ENCODE data around the gene CREB1.
"Not testable (repeated sequence)": the region's sequence is repeated elsewhere in the genome, so short reads cannot be mapped to it uniquely, and the experiment has no call there.

CREB1 gene

DNA sequence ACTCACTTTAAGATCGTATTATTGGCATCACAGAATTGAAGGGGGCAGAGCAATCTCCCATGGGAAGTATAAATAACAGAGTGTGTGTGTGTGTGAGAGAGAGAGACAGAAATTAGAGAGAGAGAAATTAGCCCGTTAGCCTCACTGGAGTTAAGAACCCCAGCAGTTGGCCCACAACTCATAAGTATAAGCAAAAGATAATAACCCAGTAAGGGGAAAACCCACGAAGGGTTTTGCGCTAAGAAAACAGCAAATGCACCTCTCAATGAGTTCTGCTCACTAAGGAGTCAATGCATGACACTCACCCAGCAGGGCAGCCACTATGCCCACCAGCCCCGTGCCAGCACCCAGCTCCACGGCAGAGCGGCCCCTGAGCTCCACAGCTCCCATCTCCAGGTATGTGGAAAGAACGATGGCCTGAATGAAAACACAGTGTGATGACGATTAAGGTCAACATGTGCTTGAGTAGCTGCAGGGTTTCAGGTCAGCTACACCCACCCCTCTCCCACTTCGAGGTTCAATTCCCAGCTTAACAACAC is 91.8 kb downstream of the CREB1 start:
- no peak for DNase-seq

DNA sequence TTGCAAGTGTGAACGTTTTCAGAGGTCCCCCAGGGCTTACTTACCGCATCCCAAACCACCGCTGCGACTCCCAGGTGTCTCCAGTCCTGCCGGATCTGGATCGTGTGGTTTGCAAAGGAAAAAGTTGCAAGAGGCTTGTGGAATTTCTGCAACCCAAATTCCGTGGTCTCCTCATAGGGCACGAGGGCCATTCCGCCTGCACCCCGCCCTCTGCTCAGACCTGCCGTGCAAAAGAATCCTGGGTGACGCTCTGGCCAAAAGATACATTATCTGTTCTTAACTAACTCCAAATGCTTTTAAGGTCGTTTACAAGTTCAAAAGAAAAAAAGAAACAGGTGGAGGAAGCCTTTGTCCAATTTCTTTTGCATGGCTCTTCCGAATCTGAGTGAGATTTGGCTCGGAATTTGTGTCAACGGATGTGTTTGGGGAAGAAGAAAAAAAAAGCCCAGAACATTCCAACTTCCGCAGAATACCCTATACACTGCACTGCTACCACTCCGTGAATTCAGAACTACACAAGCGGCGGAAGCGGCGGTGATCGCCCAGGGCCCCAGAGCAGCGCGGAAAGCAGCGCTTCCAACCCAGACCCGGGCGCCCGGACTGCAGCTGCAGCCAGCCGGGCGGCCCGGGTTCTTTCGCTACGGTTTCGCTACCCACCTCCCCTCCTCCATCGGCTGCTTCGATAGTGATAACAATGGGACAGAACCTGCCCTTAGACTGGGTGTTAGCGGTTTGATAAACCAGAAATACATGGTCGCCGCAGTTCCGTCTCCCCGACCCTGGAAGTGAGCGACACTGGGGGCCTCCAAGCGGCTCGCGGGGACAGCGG is 94.6 kb downstream of the CREB1 start:
- DNase-seq = peak in 1 of 2 experiments; percentile 63

DNA sequence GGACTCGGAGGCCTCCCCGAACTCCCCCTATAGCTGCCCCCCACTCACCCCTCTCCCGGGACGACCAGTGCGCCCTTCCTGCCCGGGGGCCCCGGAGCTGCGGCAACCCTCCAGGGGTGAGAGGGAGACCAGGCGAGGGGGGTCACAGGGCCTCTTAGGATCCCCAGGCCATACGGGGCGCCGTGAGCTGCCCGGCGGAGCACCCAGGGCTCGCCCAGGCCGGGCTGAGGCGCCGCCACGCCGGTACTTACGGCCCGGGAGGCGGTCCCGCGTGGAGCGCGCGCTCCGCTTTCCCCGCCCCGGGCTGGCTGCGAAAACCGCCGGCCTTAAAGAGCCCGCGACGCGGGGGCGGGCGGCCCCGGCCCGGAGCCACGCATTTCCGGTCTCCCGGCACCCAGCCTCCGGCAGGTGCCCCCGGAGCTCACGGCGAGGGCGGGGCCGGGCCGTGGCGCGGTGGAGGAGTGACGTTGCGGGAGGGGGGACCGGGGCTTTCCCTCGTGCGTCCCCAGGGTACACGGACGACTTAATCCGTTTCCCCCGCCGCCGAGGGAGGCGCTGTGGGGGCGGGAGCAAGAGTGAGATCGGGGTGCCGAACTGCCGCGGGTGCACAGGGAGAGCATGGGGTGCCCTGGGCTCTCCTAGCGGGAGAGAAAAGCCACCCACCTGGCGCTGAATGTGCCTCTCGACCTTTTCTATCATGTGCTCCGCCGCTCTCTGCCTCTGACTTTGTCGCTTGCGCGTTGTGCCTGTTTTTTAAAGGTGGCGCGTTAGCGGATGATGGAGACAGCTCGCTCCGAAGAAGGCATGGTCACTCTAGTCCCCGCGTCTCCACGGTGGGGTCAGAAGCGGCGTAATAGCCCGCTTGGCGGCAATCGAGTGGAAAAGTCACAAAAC is 95.5 kb downstream of the CREB1 start, which contains the start of gene METTL21A:
TSS of gene METTL21A (minus strand) at position 381 of the 894 bp plus-strand sequence. CDS start 1,019 bp downstream, outside the sequence.
- DNase-seq = peak; percentile 83 to 84

DNA sequence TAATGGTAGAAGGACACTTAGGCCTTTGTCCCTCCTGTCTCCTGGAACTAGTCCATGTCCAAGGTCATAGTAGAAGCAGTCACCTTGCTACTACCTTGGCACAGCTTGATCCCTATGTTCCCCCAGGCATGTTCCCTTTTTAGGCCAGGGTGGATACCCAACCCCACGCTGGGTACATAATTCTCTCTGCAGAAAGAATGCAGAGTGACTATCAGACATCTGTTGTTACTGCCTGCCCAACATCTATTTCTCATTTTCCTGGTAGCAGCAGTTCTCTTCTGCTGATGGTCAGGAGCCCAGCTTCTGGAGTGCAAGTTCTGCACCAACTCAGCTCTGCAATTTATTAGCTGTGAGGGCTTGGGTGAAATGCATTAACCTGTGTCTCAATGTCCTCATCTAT is 99.8 kb downstream of the CREB1 start:
- DNase-seq = no peak

DNA sequence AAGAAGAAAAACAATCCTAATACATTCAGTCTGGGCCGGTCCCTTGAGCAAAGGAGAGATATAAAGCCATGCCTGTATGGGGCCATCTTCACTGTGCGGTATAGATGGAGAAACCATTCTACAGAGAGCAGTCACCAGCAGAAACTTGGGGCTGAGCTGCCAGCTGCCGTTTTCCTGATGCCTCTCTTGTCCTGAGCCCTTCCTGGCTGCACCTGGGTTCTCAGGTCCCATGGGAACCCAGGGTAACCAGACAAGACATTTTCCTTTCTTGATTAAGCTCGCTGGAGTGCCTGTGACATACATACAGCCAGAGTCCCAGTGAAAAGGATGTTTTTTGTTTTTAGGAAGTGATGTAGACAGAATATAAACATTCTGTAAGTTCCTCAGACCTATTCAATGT is 100.7 kb downstream of the CREB1 start:
- no peak for DNase-seq

DNA sequence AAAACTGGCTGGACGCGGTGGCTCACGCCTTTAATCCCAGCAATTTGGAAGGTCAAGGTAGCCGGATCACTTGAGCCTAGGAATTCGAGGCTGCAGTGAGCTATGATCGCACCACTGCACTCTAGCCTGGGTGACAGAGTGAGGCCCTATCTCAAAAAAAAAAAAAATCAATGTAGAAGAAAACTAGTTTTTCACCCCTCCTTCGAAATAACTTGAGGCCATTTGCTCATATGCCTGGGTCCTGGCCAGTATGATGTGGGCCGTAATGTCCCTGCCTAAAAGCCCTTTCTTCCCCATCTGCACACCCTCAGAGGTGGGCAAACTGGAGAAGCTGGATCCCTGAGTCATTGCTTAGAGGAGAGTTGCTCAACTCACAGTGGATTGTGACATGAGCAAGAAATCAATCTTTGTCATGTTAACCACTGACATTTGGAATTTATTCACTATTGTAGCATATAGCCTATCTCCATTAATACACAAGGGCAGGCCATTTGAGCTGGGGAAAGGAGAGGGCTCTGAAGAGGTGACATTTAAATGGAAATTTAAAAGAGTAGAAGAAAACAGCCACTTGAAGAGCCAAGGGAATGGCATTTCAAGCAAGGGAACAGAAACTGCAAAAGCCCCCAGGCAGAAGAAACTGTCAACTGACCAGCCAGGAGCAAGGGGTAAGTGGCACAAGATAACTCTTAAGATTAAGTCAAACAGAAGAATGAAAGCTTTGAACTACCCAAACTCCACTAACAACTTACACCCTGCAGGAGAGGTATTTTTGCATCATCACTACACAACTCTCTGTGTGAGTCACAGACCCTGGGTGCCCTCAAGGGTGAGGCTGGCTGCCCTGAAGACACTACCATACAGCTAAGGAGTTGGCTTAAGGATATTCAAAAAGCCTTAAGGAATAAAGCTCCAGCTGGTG is 103.1 kb downstream of the CREB1 start:
- peak in 1 of 2 experiments; percentile 20 for DNase-seq

DNA sequence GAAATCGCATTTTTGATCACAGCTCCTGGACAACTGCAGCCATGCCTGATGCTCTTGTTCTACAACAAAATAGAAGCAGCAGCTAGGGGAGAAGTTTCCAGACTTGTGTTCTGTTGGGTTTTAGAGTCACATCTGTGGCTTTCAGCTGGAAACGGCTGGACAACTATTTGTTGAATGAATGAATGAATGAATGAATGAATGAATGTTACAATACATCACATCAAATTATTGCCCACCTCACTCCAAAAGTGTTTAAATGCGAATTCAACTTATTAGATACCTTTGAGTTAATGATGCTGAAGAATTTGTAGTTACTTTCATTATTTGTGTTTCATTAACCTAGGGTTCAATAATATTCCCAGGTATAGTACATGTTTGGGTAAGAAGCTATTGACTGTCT is 103.9 kb downstream of the CREB1 start:
- DNase-seq = no peak

DNA sequence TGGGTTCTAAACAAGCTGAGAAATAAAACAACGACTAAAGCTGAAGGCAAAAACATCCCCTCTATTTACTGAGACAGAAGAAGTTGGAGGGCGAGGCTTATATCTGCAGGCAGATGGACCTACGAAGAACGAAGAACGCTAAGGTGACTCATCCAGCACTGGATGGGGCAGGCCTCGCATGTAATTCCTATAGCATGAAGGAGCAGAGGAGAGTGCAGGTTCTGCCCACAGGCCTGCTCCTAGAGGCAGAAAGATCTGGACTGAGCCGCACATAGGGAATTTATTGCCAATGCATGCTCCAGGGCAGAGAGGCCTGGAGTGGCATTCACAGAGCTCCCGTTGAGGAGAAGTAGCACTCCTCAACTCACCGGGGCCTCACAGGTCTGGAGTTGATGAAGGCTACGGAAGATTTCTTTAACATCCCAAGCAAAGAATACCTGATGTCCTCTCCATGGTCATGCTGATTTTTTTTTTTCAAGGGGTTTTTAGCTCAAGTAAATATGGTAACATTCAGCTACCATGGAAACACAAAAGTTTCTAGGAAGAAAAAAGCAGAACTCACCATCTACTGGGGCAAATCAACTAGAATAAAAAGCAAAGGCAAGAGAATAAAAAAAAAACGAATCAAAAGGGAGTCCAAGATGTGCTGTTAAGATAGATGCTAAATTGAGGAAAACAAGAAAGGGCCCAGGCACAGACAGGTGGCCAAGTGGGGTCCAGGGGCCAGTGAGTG is 105.9 kb downstream of the CREB1 start:
- no peak for DNase-seq

DNA sequence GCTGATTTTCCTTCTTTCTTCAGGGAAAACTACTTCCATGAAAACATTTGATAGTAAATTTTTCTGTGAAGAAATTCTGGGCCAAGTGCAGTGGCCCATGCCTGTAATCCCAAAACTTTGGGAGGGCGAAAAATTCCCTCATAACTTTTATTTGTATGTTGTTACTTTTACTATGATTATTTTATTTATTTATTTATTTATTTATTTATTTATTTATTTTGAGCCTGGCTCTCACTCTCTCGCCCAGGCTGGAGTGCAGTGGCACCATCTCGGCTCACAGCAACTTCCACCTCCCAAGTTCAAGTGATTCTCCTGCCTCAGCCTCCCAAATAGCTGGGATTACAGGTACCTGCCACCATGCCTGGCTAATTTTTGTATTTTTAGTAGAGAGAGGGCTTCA is 109.5 kb downstream of the CREB1 start:
- DNase-seq = not testable (repeated sequence)

DNA sequence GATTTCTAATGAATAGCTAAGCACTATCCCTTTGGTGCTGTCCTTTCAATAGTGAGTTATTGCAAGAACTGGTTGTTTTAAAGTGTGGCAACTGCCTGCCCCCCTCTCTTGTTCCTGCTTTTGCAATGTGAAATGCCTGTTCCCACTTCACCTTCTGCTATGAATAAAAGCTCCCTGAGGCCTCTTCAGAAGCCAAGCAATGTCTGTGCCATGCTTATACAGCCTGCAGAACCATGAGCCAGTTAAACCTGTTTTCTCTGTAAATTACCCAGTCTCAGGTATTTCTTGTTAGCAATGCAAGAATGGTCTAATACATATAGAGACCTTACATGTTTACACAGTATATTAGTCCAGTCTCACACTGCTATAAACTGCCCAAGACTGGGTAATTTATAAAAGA is 110.4 kb downstream of the CREB1 start:
- no peak for DNase-seq

DNA sequence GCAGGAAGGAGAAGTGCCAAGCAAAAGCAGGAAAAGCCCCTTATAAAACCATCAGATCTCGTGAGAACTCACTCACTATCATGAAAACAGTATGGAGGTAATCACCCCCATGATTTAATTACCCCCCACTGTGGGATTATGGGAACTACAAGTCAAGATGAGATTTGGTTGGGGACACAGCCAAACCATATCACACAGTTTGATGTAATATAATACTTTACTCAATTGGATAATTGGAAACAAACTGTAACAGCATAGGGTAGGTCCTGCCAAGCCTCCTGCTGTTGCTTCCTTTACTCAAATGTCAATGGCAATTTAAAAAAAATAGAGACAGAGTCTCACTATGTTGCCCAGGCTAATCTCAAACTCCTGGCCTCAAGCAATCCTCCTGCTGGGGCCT is 110.9 kb downstream of the CREB1 start:
- DNase-seq = no peak

DNA sequence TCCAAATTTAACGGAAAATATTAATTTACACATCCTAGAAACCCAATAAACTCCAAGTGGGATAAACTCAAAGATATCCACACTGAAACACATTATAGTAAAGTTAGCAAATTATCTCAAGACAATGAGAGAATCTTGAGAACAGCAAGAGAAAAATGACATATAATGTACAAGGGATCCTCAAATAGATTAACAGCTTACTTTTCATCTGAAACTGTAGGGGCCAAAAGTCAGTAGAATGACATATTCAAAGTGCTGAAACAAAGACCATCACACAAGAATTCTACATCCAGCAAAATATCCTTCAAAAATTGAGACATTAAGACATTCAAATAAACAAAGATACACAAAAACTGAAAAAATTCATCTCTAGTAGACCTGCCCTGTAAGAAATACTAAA is 114.1 kb downstream of the CREB1 start:
- DNase-seq = no peak

DNA sequence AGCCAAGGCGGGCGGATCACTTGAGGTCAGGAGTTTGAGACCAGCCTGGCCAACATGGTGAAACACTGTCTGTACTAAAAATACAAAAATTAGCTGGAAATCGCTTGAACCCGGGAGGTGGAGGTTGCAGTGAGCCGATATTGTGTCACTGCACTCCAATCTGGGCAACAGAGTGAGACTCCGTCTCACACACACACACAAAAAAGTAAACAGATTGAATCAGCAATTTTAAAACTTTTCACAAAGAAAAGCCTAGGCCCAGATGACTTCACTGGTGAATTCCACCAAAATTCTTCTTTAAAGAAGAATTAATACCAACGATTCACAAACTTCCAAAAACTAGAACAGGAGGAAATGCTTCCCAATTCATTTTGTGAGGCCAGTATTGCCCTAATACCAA is 116.8 kb downstream of the CREB1 start:
- not testable (repeated sequence) for DNase-seq

Data from SW 1271 (cell line).